Liver (tissue), 9 donors: ENCODE results near the gene RYR3. TPM values are rescaled to one million over a fixed set of nuclear protein-coding genes. Genes with fewer than 3 reads are reported as not detected.

ENCODE experiments used
- DNase-seq: peaks from one replicate; pipeline ENCODE4 v3.0.0-alpha.2; 2017; ENCODE audit warnings: low spot score
- H3K27ac ChIP-seq, 2 donors: one replicate each; pipeline ENCODE4 v1.7.0; 2013; ENCODE audit warnings: inconsistent platforms in 2 of 2, low read length in 2 of 2, control low read depth in 1 of 2, low read depth in 1 of 2, mild to moderate bottlenecking in 1 of 2
- H3K27me3 ChIP-seq, 4 donors: one replicate each; pipeline versions ENCODE4 v1.6.1 to v1.7.0; 2013; ENCODE audit warnings: low read length in 3 of 4, inconsistent platforms in 1 of 4, mild to moderate bottlenecking in 1 of 4, moderate library complexity in 1 of 4; ENCODE audit not compliant: control insufficient read depth in 4 of 4, insufficient read depth in 4 of 4
- H3K36me3 ChIP-seq, 4 donors: one replicate each; pipeline versions ENCODE4 v1.6.1 to v1.7.0; 2013; ENCODE audit warnings: low read length in 3 of 4, mild to moderate bottlenecking in 3 of 4, low read depth in 1 of 4, moderate library complexity in 1 of 4; ENCODE audit not compliant: control insufficient read depth in 4 of 4, insufficient read depth in 3 of 4
- H3K4me1 ChIP-seq, 4 donors: one replicate each; pipeline versions ENCODE4 v1.6.1 to v1.7.0; 2013; ENCODE audit warnings: low read length in 3 of 4, mild to moderate bottlenecking in 3 of 4, moderate library complexity in 1 of 4; ENCODE audit not compliant: control insufficient read depth in 4 of 4, insufficient read depth in 4 of 4
- H3K4me3 ChIP-seq, 3 donors: one replicate each; pipeline versions ENCODE4 v1.6.1 to v1.7.0; 2013; ENCODE audit warnings: low read length in 3 of 3, control low read depth in 1 of 3, low read depth in 1 of 3, mild to moderate bottlenecking in 1 of 3
- H3K9ac ChIP-seq, 2 donors: one replicate each; pipeline ENCODE4 v1.7.0; 2013; ENCODE audit warnings: low read length in 2 of 2, mild to moderate bottlenecking in 2 of 2, moderate library complexity in 2 of 2, control low read depth in 1 of 2, low read depth in 1 of 2
- H3K9me3 ChIP-seq, 4 donors: one replicate each; pipeline versions ENCODE4 v1.6.1 to v1.7.0; 2013; ENCODE audit warnings: low read length in 3 of 4; ENCODE audit not compliant: control insufficient read depth in 4 of 4
- EGR1 ChIP-seq, 2 donors: IDR thresholded peaks; 2 replicates each; pipeline ENCODE4 v1.6.1; 2016 to 2018; ENCODE audit warnings: antibody characterized with exemption in 2 of 2, low read depth in 2 of 2
- FOXA1 ChIP-seq: IDR thresholded peaks from 2 replicates; pipeline ENCODE4 v1.6.1; 2016; ENCODE audit warnings: antibody characterized with exemption
- FOXA2 ChIP-seq: IDR thresholded peaks from 2 replicates; pipeline ENCODE4 v1.6.1; 2016; ENCODE audit warnings: antibody characterized with exemption
- HNF4G ChIP-seq: IDR thresholded peaks from 2 replicates; pipeline ENCODE4 v1.6.1; 2016; ENCODE audit warnings: antibody characterized with exemption
- NR2F2 ChIP-seq: IDR thresholded peaks from 2 replicates; pipeline ENCODE4 v1.6.1; 2016; ENCODE audit warnings: antibody characterized with exemption
- RAD21 ChIP-seq, 2 donors: IDR thresholded peaks; 2 replicates each; pipeline ENCODE4 v1.6.1; 2016; ENCODE audit warnings: antibody characterized with exemption in 2 of 2, mild to moderate bottlenecking in 2 of 2
- RXRA ChIP-seq, 2 donors: IDR thresholded peaks; 2 replicates each; pipeline ENCODE4 v1.6.1; 2017 to 2018; ENCODE audit warnings: antibody characterized with exemption in 2 of 2, mild to moderate bottlenecking in 1 of 2
- TAF1 ChIP-seq: conservative IDR thresholded peaks from 2 replicates; pipeline ENCODE4 v1.6.1; 2016; ENCODE audit warnings: antibody characterized with exemption, mild to moderate bottlenecking
- YY1 ChIP-seq: IDR thresholded peaks from 2 replicates; pipeline ENCODE4 v1.6.1; 2016; ENCODE audit warnings: antibody characterized with exemption, mild to moderate bottlenecking
- WGBS: extraction: QIAGEN DNeasy Blood & Tissue Kit; methylation state at CpG from one replicate; pipeline ENCODE4 v1.1.7; 2013; 5-methylcytosine and 5-hydroxymethylcytosine counted together
- polyA plus RNA-seq, 2 donors: library from polyadenylated mRNA; stranded (reverse) in 1 of 2; unstranded in 1 of 2; fragments of 200-250 nt in 1 of 2; fragments of >200 nt in 1 of 2; fragmentation: Nextera tagmentation in 1 of 2; extraction: Ambion mirVana in 1 of 2; gene quantifications; one replicate each; pipeline versions ENCODE4 v1.2.1 to v1.2.3, GENCODE V29; 2013 to 2015
- total RNA-seq, 2 donors: library from RNA; depleted of rRNA; stranded (reverse); fragments of >200 nt; gene quantifications; one replicate each; pipeline ENCODE4 v1.2.3, GENCODE V29; 2014
- TF ChIP-seq, protein P1 (sequence below): fragments of 150-350 bp; IDR thresholded peaks from 2 replicates; pipeline ENCODE4 v1.5.1; 2017; ENCODE audit warnings: improper control_type of control experiment, low read depth, low read length; ENCODE audit not compliant: missing input control
- TF ChIP-seq, protein P2 (sequence below): IDR thresholded peaks from 2 replicates; pipeline ENCODE4 v1.6.1; 2016; ENCODE audit warnings: antibody characterized with exemption, mild to moderate bottlenecking
- TF ChIP-seq, protein P3 (sequence below): IDR thresholded peaks from 2 replicates; pipeline ENCODE4 v1.6.1; 2016; ENCODE audit warnings: antibody characterized with exemption
- TF ChIP-seq, protein P4 (sequence below): IDR thresholded peaks from 2 replicates; pipeline ENCODE4 v1.6.1; 2016; ENCODE audit warnings: antibody characterized with exemption
- donor health status: healthy.
- donor health status: healthy.
- donor health status: healthy.
- donor health status: healthy.
- donor health status: healthy.

The RYR3 gene
- total and polyA plus RNA-seq, 4 donors, result 0.01 to 1.1 (median 0.22) TPM

DNA sequence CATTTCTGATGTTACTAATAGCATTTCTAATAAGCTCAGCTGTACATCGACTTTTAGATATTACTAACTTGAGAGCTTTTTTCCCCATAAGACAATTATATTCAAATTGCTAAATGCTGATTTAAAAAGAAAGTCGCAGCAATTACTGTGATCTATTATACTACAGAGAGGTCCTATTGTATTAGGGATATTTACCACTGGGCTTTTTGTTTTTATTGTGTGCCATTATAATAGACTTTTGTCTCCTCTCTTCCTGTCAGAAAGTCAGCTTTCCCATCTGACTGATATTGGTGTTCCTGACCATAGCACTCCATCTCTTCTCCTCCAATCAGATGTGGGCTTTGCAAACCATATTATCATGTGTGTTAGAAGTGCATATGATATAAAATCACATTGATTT is 27.2 kb upstream of the RYR3 start:
- WGBS, result 90% methylated on average over 2 of the region's 2 CpGs

DNA sequence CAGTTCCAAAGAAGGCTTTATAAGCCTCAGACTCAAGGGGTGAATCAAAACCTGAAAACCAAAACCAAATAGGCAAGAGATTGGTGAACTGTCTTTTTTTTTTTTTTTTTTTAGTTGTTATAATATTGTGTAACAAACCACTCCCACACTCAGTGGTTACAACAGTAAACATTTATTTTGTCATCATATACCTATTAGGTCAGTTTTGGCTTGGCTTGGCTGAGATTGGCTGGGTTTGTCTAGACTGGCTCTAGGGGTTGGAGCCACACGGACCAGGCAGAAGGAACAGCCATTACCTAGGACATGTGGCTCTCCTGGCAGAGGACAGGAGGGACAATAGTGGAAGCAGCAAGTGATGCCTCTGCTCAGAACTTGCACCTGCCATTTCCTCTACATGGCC is 26.4 kb upstream of the RYR3 start:
- no peak overlapping the region for H3K4me3 ChIP-seq
- no peak overlapping the region for H3K27ac ChIP-seq
- H3K9me3 ChIP-seq, result no peaks in the 10 kb centered on the region
- no peak for TF ChIP-seq FOXA2
- TF ChIP-seq, protein P1, sequence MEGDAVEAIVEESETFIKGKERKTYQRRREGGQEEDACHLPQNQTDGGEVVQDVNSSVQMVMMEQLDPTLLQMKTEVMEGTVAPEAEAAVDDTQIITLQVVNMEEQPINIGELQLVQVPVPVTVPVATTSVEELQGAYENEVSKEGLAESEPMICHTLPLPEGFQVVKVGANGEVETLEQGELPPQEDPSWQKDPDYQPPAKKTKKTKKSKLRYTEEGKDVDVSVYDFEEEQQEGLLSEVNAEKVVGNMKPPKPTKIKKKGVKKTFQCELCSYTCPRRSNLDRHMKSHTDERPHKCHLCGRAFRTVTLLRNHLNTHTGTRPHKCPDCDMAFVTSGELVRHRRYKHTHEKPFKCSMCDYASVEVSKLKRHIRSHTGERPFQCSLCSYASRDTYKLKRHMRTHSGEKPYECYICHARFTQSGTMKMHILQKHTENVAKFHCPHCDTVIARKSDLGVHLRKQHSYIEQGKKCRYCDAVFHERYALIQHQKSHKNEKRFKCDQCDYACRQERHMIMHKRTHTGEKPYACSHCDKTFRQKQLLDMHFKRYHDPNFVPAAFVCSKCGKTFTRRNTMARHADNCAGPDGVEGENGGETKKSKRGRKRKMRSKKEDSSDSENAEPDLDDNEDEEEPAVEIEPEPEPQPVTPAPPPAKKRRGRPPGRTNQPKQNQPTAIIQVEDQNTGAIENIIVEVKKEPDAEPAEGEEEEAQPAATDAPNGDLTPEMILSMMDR, result no peak
- TF ChIP-seq TAF1, result no peak
- no peak for DNase-seq
- H3K4me1 ChIP-seq, result no peaks in the 10 kb centered on the region
- H3K36me3 ChIP-seq, result no peaks in the 10 kb centered on the region
- peaks cover 0 to 3% (median 0%) of the 10 kb centered on the region in 4 donors for H3K27me3 ChIP-seq
- WGBS, result 62% methylated on average over 1 of the region's 1 CpG
- H3K9ac ChIP-seq, result no peak overlapping the region

More for the DNA sequence above, 27.2 kb upstream of the RYR3 start:
- Histone ChIP-seq H3K36me3 (no peaks in the 10 kb centered on the region), H3K27me3 (peaks cover 0 to 3% (median 0%) of the 10 kb centered on the region in 4 donors), H3K27ac (no peak overlapping the region), H3K4me1 (no peaks in the 10 kb centered on the region), H3K9ac (no peak overlapping the region), H3K4me3 (no peak overlapping the region), H3K9me3 (no peaks in the 10 kb centered on the region)
- TF ChIP-seq FOXA1 (no peak), NR2F2 (no peak), RXRA (IDR thresholded peaks at IDR 0.05) (no peak), FOXA2 (no peak), YY1 (no peak), RAD21 (IDR thresholded peaks at IDR 0.05) (no peak), EGR1 (IDR thresholded peaks at IDR 0.05; ENCODE audit: low read depth in 2 of 2) (no peak), HNF4G (no peak)
- TF ChIP-seq, protein P2, sequence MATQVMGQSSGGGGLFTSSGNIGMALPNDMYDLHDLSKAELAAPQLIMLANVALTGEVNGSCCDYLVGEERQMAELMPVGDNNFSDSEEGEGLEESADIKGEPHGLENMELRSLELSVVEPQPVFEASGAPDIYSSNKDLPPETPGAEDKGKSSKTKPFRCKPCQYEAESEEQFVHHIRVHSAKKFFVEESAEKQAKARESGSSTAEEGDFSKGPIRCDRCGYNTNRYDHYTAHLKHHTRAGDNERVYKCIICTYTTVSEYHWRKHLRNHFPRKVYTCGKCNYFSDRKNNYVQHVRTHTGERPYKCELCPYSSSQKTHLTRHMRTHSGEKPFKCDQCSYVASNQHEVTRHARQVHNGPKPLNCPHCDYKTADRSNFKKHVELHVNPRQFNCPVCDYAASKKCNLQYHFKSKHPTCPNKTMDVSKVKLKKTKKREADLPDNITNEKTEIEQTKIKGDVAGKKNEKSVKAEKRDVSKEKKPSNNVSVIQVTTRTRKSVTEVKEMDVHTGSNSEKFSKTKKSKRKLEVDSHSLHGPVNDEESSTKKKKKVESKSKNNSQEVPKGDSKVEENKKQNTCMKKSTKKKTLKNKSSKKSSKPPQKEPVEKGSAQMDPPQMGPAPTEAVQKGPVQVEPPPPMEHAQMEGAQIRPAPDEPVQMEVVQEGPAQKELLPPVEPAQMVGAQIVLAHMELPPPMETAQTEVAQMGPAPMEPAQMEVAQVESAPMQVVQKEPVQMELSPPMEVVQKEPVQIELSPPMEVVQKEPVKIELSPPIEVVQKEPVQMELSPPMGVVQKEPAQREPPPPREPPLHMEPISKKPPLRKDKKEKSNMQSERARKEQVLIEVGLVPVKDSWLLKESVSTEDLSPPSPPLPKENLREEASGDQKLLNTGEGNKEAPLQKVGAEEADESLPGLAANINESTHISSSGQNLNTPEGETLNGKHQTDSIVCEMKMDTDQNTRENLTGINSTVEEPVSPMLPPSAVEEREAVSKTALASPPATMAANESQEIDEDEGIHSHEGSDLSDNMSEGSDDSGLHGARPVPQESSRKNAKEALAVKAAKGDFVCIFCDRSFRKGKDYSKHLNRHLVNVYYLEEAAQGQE, result no peak
- TF ChIP-seq, protein P3, sequence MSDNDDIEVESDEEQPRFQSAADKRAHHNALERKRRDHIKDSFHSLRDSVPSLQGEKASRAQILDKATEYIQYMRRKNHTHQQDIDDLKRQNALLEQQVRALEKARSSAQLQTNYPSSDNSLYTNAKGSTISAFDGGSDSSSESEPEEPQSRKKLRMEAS, result no peak
- TF ChIP-seq, protein P4, sequence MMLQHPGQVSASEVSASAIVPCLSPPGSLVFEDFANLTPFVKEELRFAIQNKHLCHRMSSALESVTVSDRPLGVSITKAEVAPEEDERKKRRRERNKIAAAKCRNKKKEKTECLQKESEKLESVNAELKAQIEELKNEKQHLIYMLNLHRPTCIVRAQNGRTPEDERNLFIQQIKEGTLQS, result no peak
- no peak for DNase-seq
